Calu3 (cell line): ENCODE measurements around the gene ZDHHC21. TPM values are rescaled to one million over a fixed set of nuclear protein-coding genes. Genes with fewer than 3 reads are reported as not detected.

Experiments
- Bru-seq: library from RNA; stranded (reverse); fragments of 400-500 nt; gene quantifications from one replicate; lab custom pipeline; 2021; lab: Mats Ljungman, UMichigan
- BruChase-seq, 2 experiments: library from RNA; stranded (reverse); fragments of 400-500 nt; gene quantifications; one replicate each; lab custom pipeline; 2021; lab: Mats Ljungman, UMichigan
- BruUV-seq: library from RNA; stranded (reverse); fragments of 400-500 nt; replicated peaks from 2 replicates; lab custom pipeline; 2021; lab: Mats Ljungman, UMichigan
- CTCF ChIA-PET: fragments of 300-600 bp; sonication (Branson Sonifier 250); formaldehyde crosslinking; loops from one replicate; lab custom pipeline; 2022; ENCODE audit warnings: antibody characterized with exemption; lab: Charles Lee
- DNase-seq: peaks from one replicate; pipeline ENCODE4 v3.0.0; 2022
- H3K27ac Mint-ChIP-seq: one replicate; pipeline ENCODE4 v1.8.0; 2022; ENCODE audit warnings: mixed read lengths; ENCODE audit not compliant: unreplicated experiment
- H3K27me3 Mint-ChIP-seq: one replicate; pipeline ENCODE4 v1.8.0; 2022; ENCODE audit warnings: mixed read lengths; ENCODE audit not compliant: unreplicated experiment
- H3K36me3 Mint-ChIP-seq: one replicate; pipeline ENCODE4 v1.8.0; 2022; ENCODE audit warnings: mild to moderate bottlenecking, moderate library complexity, mixed read lengths; ENCODE audit not compliant: insufficient read depth, unreplicated experiment
- H3K4me1 Mint-ChIP-seq: one replicate; pipeline ENCODE4 v1.8.0; 2022; ENCODE audit warnings: mild to moderate bottlenecking, low read depth, mixed read lengths; ENCODE audit not compliant: unreplicated experiment
- H3K4me3 Mint-ChIP-seq: one replicate; pipeline ENCODE4 v1.8.0; 2022; ENCODE audit warnings: mild to moderate bottlenecking, low read depth, moderate library complexity, mixed read lengths; ENCODE audit not compliant: unreplicated experiment
- H3K9me3 Mint-ChIP-seq: one replicate; pipeline ENCODE4 v1.8.0; 2022; ENCODE audit warnings: low read depth, mixed read lengths; ENCODE audit not compliant: unreplicated experiment
- intact Hi-C: fragments of 100-400 bp; cut with micrococcal nuclease; formaldehyde crosslinking; loops from one replicate; pipeline ENCODE4 v1.10.0; 2022; ENCODE audit not compliant: unreplicated experiment
- long read RNA-seq: library from polyadenylated mRNA; stranded (forward); transcript quantifications from one replicate; pipeline ENCODE4 v2.0.0, GENCODE V29; 2022
- total RNA-seq: library from RNA; stranded (reverse); gene quantifications from 2 replicates; pipeline ENCODE4 v1.2.3, GENCODE V29; 2022
- TF ChIP-seq, protein P1 (sequence below): fragments of 200-600 bp; IDR thresholded peaks from one replicate; pipeline ENCODE4 v1.8.0; 2022; ENCODE audit warnings: antibody characterized with exemption; ENCODE audit not compliant: unreplicated experiment

The ZDHHC21 gene, protein sequence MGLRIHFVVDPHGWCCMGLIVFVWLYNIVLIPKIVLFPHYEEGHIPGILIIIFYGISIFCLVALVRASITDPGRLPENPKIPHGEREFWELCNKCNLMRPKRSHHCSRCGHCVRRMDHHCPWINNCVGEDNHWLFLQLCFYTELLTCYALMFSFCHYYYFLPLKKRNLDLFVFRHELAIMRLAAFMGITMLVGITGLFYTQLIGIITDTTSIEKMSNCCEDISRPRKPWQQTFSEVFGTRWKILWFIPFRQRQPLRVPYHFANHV
- total RNA-seq: 10.6 and 11.8 TPM in 2 replicates
- percentile 73 among the genes with signal in this experiment for Bru-seq, nascent RNA
- percentile 73 among the genes with signal in this experiment for BruChase-seq, experiment 1, labeled RNA remaining after a 6-hour chase
- BruChase-seq, experiment 2, labeled RNA remaining after a 2-hour chase: percentile 77 among the genes with signal in this experiment
- long read RNA-seq, full-length matches to known transcripts: 12 of 25 reads
- long read RNA-seq, partial matches to known transcripts: 2 of 25 reads
- long read RNA-seq, other reads (novel, unspliced or antisense): 11 of 25 reads

GRCh38 chr9:14693251-14693861 lies at the start of gene ZDHHC21:
TSS of gene ZDHHC21 (minus strand) at chr9:14693432. CDS start at chr9:14674340, 19,092 bp downstream.
- no TSS peak for BruUV-seq
- Mint-ChIP-seq H3K36me3 (peaks cover 21% of the 10 kb centered on the region), H3K27ac (peak within 1 kb of the TSS; percentile 81), H3K4me1 (no peaks in the 10 kb centered on the region), H3K4me3 (peak within 1 kb of the TSS; percentile 92), H3K9me3 (no peaks in the 10 kb centered on the region), H3K27me3 (peaks cover 16% of the 10 kb centered on the region)
- CTCF ChIA-PET: interaction anchor here (0.6 to 1.2 kb wide), 2 partner anchors 32 to 85 kb away, joined by 3 read pairs; no protein-coding TSS in a partner anchor
- intact Hi-C loops: no loop called here
- DNase-seq: peak; percentile 64
- TF ChIP-seq, protein P1, sequence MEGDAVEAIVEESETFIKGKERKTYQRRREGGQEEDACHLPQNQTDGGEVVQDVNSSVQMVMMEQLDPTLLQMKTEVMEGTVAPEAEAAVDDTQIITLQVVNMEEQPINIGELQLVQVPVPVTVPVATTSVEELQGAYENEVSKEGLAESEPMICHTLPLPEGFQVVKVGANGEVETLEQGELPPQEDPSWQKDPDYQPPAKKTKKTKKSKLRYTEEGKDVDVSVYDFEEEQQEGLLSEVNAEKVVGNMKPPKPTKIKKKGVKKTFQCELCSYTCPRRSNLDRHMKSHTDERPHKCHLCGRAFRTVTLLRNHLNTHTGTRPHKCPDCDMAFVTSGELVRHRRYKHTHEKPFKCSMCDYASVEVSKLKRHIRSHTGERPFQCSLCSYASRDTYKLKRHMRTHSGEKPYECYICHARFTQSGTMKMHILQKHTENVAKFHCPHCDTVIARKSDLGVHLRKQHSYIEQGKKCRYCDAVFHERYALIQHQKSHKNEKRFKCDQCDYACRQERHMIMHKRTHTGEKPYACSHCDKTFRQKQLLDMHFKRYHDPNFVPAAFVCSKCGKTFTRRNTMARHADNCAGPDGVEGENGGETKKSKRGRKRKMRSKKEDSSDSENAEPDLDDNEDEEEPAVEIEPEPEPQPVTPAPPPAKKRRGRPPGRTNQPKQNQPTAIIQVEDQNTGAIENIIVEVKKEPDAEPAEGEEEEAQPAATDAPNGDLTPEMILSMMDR: no peak

GRCh38 chr9:14741369-14741768 lies 48.1 kb upstream of the ZDHHC21 start:
- H3K4me1 Mint-ChIP-seq: no peaks in the 10 kb centered on the region
- peaks cover 10% of the 10 kb centered on the region for H3K27me3 Mint-ChIP-seq
- intact Hi-C loops: no loop called here
- no peak overlapping the region for H3K27ac Mint-ChIP-seq
- no peak overlapping the region for H3K4me3 Mint-ChIP-seq
- TF ChIP-seq, protein P1: no peak
- no peaks in the 10 kb centered on the region for H3K36me3 Mint-ChIP-seq
- DNase-seq: no peak
- CTCF ChIA-PET: no interaction called here
- H3K9me3 Mint-ChIP-seq: peaks cover 2% of the 10 kb centered on the region
- no TSS peak for BruUV-seq

- Mint-ChIP-seq H3K27ac (no peak overlapping the region), H3K9me3 (no peaks in the 10 kb centered on the region), H3K36me3 (no peaks in the 10 kb centered on the region), H3K27me3 (peaks cover 22% of the 10 kb centered on the region), H3K4me1 (no peaks in the 10 kb centered on the region), H3K4me3 (no peak overlapping the region)
- DNase-seq: no peak
- TF ChIP-seq, protein P1: no peak
- no TSS peak for BruUV-seq
- intact Hi-C loops: no loop called here
- CTCF ChIA-PET: no interaction called here
Observed at GRCh38 chr9:14733133-14733532, 39.9 kb upstream of the ZDHHC21 start.

- H3K9me3 Mint-ChIP-seq: no peaks in the 10 kb centered on the region
- H3K4me1 Mint-ChIP-seq: no peaks in the 10 kb centered on the region
- CTCF ChIA-PET: no interaction called here
- BruUV-seq: no TSS peak
- no peak overlapping the region for H3K27ac Mint-ChIP-seq
- H3K36me3 Mint-ChIP-seq: no peaks in the 10 kb centered on the region
- TF ChIP-seq, protein P1: no peak
- H3K4me3 Mint-ChIP-seq: no peak overlapping the region
- intact Hi-C loops: no loop called here
- DNase-seq: no peak
- H3K27me3 Mint-ChIP-seq: peaks cover 14% of the 10 kb centered on the region
Observed at GRCh38 chr9:14731294-14731981, 38.2 kb upstream of the ZDHHC21 start.
